IPS-18a (cell line): ENCODE results near the gene ESAM.
A peak's percentile ranks its signal among the peaks of the same experiment; 100 is the strongest.

ENCODE experiments used
- H3K27ac ChIP-seq: one replicate; pipeline ENCODE4 v1.5.1; 2013; ENCODE audit warnings: low read length
- H3K27me3 ChIP-seq: one replicate; pipeline ENCODE4 v1.6.1; 2013; ENCODE audit warnings: mild to moderate bottlenecking, low read length; ENCODE audit not compliant: control insufficient read depth, insufficient read depth
- H3K36me3 ChIP-seq: one replicate; pipeline ENCODE4 v1.6.1; 2013; ENCODE audit warnings: low read depth, low read length; ENCODE audit not compliant: control insufficient read depth
- H3K4me1 ChIP-seq: one replicate; pipeline ENCODE4 v1.6.1; 2013; ENCODE audit warnings: low read depth, low read length; ENCODE audit not compliant: control insufficient read depth
- H3K4me3 ChIP-seq: one replicate; pipeline ENCODE4 v1.5.1; 2013; ENCODE audit warnings: low read length
- H3K9ac ChIP-seq: one replicate; pipeline ENCODE4 v1.6.1; 2013; ENCODE audit warnings: mild to moderate bottlenecking, low read length, moderate library complexity
- H3K9me3 ChIP-seq: one replicate; pipeline ENCODE4 v1.6.1; 2013; ENCODE audit warnings: low read depth, low read length; ENCODE audit not compliant: control insufficient read depth

The ESAM gene

GRCh38 chr11:124756753-124757227 lies 5.3 kb downstream of the ESAM start:
- Histone ChIP-seq H3K4me3 (no peak overlapping the region), H3K27ac (no peak overlapping the region), H3K36me3 (no peaks in the 10 kb centered on the region), H3K27me3 (peaks cover 100% of the 10 kb centered on the region), H3K9me3 (no peaks in the 10 kb centered on the region), H3K4me1 (peaks cover 14% of the 10 kb centered on the region), H3K9ac (no peak overlapping the region)

- Histone ChIP-seq H3K9ac (no peak overlapping the region), H3K4me3 (no peak overlapping the region), H3K27ac (no peak overlapping the region), H3K36me3 (no peaks in the 10 kb centered on the region), H3K9me3 (no peaks in the 10 kb centered on the region), H3K4me1 (peaks cover 9% of the 10 kb centered on the region), H3K27me3 (peaks cover 100% of the 10 kb centered on the region)
These were observed 5.9 kb downstream of the ESAM start for GRCh38 chr11:124756033-124756752.

GRCh38 chr11:124754710-124755109 lies 7.4 kb downstream of the ESAM start:
- Histone ChIP-seq H3K4me3 (no peak overlapping the region), H3K27ac (no peak overlapping the region), H3K4me1 (peaks cover 9% of the 10 kb centered on the region), H3K9ac (no peak overlapping the region), H3K9me3 (no peaks in the 10 kb centered on the region), H3K36me3 (no peaks in the 10 kb centered on the region), H3K27me3 (peaks cover 100% of the 10 kb centered on the region)

- peaks cover 8% of the 10 kb centered on the region for H3K4me1 ChIP-seq
- no peak overlapping the region for H3K27ac ChIP-seq
- no peak overlapping the region for H3K4me3 ChIP-seq
- H3K9ac ChIP-seq = no peak overlapping the region
- H3K9me3 ChIP-seq = no peaks in the 10 kb centered on the region
- H3K36me3 ChIP-seq = no peaks in the 10 kb centered on the region
- H3K27me3 ChIP-seq = peaks cover 100% of the 10 kb centered on the region
These were observed 7.8 kb downstream of the ESAM start for GRCh38 chr11:124754309-124754708.

- Histone ChIP-seq H3K9ac (no peak overlapping the region), H3K4me3 (no peak overlapping the region), H3K36me3 (no peaks in the 10 kb centered on the region), H3K9me3 (no peaks in the 10 kb centered on the region), H3K27me3 (peaks cover 100% of the 10 kb centered on the region), H3K4me1 (peaks cover 3% of the 10 kb centered on the region), H3K27ac (no peak overlapping the region)
These were observed 8.5 kb downstream of the ESAM start for GRCh38 chr11:124753624-124754023.

- peaks cover 100% of the 10 kb centered on the region for H3K27me3 ChIP-seq
These were observed 8.9 kb downstream of the ESAM start for GRCh38 chr11:124753205-124753604.

GRCh38 chr11:124752471-124753102 lies 9.5 kb downstream of the ESAM start:
- Histone ChIP-seq H3K9ac (no peak overlapping the region), H3K4me3 (peak overlapping the region; percentile 49), H3K27me3 (peaks cover 100% of the 10 kb centered on the region), H3K9me3 (no peaks in the 10 kb centered on the region), H3K27ac (no peak overlapping the region), H3K36me3 (no peaks in the 10 kb centered on the region), H3K4me1 (peaks cover 3% of the 10 kb centered on the region)

More at GRCh38 chr11:124753205-124753604, 8.9 kb downstream of the ESAM start:
- no peaks in the 10 kb centered on the region for H3K36me3 ChIP-seq
- H3K9me3 ChIP-seq = no peaks in the 10 kb centered on the region
- H3K27ac ChIP-seq = no peak overlapping the region
- H3K4me1 ChIP-seq = peaks cover 3% of the 10 kb centered on the region
- no peak overlapping the region for H3K4me3 ChIP-seq
- no peak overlapping the region for H3K9ac ChIP-seq

- no peaks in the 10 kb centered on the region for H3K36me3 ChIP-seq
- no peak within 1 kb of the TSS for H3K9ac ChIP-seq
- H3K4me1 ChIP-seq = peaks cover 9% of the 10 kb centered on the region
- H3K27me3 ChIP-seq = peaks cover 100% of the 10 kb centered on the region
- H3K27ac ChIP-seq = no peak within 1 kb of the TSS
- H3K9me3 ChIP-seq = no peaks in the 10 kb centered on the region
- peak within 1 kb of the TSS; percentile 49 for H3K4me3 ChIP-seq
These were observed 10.2 kb downstream of the ESAM start, which contains the start of gene VSIG2 for GRCh38 chr11:124751741-124752470. Gene VSIG2 (minus strand): TSS chr11:124752255. CDS start chr11:124752137, 118 bp downstream.

- Histone ChIP-seq H3K36me3 (no peaks in the 10 kb centered on the region), H3K9ac (no peak overlapping the region), H3K9me3 (no peaks in the 10 kb centered on the region), H3K27ac (no peak overlapping the region), H3K27me3 (peaks cover 100% of the 10 kb centered on the region), H3K4me3 (peak overlapping the region; percentile 49), H3K4me1 (peaks cover 9% of the 10 kb centered on the region)
These were observed 10.7 kb downstream of the ESAM start for GRCh38 chr11:124751391-124751740.

GRCh38 chr11:124749912-124750311 lies 12.2 kb downstream of the ESAM start:
- H3K4me1 ChIP-seq = peaks cover 12% of the 10 kb centered on the region
- H3K9me3 ChIP-seq = no peaks in the 10 kb centered on the region
- H3K4me3 ChIP-seq = no peak overlapping the region
- H3K27me3 ChIP-seq = peaks cover 100% of the 10 kb centered on the region
- H3K27ac ChIP-seq = no peak overlapping the region
- no peaks in the 10 kb centered on the region for H3K36me3 ChIP-seq
- no peak overlapping the region for H3K9ac ChIP-seq

- peaks cover 100% of the 10 kb centered on the region for H3K27me3 ChIP-seq
These were observed 13.4 kb downstream of the ESAM start for GRCh38 chr11:124748481-124749343.

More at GRCh38 chr11:124748481-124749343, 13.4 kb downstream of the ESAM start:
- Histone ChIP-seq H3K27ac (no peak overlapping the region), H3K9me3 (no peaks in the 10 kb centered on the region), H3K36me3 (no peaks in the 10 kb centered on the region), H3K9ac (no peak overlapping the region), H3K4me3 (no peak overlapping the region), H3K4me1 (peaks cover 13% of the 10 kb centered on the region)
